ENCODE measurements around the gene HOXB6.

The HOXB6 gene

DNA sequence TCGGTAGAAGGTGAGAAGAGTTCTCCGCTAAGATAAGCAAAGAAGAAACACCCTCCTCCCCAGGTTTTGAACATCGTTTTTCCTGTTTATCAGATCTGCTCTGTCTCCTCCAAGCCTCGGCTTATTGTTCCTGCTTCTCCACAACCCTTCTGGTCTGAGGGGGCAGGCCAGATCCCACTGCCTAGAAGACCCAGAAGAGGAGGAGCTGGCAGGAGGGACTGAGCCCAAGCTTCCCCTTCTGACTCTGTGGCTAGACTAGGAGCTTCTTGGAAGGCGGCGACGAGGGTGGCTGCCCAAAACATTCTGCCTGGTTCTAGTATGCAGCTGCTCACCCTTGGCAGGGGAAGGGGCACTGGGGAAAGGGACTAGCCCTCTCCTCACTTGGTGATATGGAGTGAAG is 6.0 kb downstream of the HOXB6 start:
- no peak overlapping the region for H3K4me3 ChIP-seq (ENCODE audit: low read depth, low read length)
- TF ChIP-seq, protein P1, sequence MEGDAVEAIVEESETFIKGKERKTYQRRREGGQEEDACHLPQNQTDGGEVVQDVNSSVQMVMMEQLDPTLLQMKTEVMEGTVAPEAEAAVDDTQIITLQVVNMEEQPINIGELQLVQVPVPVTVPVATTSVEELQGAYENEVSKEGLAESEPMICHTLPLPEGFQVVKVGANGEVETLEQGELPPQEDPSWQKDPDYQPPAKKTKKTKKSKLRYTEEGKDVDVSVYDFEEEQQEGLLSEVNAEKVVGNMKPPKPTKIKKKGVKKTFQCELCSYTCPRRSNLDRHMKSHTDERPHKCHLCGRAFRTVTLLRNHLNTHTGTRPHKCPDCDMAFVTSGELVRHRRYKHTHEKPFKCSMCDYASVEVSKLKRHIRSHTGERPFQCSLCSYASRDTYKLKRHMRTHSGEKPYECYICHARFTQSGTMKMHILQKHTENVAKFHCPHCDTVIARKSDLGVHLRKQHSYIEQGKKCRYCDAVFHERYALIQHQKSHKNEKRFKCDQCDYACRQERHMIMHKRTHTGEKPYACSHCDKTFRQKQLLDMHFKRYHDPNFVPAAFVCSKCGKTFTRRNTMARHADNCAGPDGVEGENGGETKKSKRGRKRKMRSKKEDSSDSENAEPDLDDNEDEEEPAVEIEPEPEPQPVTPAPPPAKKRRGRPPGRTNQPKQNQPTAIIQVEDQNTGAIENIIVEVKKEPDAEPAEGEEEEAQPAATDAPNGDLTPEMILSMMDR (conservative IDR thresholded peaks at IDR 0.05; ENCODE audit: low read depth, low read length), result no peak
- DNase-seq (ENCODE audit: low read depth), result no peak

DNA sequence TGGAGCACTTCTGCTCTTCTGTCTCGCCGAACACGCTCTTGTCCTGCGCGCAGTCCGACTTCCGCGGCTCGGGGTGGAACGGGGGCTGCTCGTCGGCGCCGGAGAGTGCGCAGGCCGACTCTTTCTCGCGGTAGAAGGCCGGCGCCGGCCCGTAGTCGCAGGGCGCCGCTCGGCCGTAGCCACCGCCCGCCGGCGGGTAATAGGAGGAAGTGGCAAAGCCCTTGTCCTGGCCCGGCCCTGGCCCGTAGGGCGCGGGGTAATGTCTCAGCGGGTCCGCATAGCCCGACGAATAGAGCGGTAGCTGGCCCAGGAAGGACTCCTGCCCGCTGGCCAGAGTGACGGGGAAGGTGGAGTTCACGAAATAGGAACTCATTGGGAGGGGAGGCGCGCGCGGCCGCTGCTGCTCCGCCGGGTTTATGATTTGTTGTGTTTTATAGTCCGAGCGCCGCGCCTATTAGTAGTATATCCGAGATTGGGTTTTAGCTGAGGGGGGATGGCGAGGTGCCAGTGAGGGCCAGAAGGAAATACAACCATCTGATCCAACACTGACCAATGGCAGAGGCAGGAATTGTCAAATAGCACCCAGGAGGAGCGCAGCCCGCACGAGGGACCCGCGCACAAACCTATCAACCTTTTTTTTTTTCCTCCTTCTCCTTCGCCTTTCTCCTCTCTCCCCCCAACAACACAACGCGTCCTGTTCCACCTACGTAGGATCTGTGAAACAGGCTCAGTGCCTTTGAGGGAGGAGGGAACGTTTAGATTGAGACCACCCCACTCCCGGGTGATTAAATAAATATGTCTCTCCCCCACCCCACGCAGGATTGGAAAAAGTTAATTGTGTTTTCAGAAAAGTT is 6.8 kb downstream of the HOXB6 start:
- TF ChIP-seq, protein P1 (conservative IDR thresholded peaks at IDR 0.05; ENCODE audit: low read depth, low read length), result no peak
- no peak for DNase-seq (ENCODE audit: low read depth)
- no peak overlapping the region for H3K4me3 ChIP-seq (ENCODE audit: low read depth, low read length)

DNA sequence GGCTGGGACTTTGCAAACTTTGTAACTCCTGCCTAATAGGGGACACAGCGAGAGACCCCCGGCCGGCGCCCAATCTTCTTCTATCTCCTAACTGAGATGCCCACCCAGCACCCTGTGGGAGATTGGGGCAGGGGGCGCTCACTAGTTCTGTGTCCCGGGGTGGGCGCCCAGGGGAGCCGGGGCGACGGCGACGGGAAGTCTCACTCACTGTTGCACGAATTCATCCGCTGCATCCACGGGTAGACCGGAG is 7.3 kb downstream of the HOXB6 start:
- H3K4me3 ChIP-seq (ENCODE audit: low read depth, low read length), result no peak overlapping the region
- TF ChIP-seq, protein P1 (conservative IDR thresholded peaks at IDR 0.05; ENCODE audit: low read depth, low read length), result no peak
- DNase-seq (ENCODE audit: low read depth), result no peak

DNA sequence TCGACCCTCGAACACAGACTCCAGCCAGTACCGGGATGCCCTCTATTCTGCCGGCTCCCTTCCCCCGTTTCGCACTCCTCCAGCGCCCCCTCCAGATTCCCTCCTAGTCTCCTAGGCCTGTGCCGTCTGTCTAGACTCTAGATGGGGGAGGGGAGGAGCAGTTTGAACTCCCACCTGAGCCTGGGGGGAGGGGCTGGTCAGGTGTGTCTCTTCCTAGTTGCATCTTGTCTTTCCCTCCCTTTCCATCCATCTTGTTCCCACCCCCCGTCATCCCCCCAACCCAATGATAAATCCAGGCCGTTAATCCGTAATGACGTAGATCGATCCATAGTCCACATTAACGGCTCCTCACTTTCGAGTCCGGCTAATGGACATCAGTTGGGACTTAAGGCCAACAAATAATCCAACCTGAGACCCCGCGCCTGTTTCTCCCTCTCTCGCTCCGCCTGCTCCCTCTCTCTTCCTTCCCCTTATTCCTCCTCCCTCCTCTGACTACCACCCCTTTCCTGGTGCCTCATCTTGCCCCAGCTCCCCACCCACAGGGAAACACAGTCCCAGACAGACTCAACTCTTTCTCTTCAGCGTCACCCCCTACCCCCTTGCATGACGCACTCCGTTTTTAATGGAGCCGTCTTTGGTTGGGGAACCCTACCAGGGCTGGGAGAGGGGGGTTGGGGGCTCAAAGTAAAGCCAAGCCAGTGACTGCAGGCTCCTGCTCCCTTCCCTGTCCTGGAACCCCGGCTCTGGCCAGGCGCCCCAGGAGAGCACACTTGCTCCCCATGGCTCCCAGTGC is 7.9 kb downstream of the HOXB6 start:
- TF ChIP-seq, protein P1 (conservative IDR thresholded peaks at IDR 0.05; ENCODE audit: low read depth, low read length), result no peak
- DNase-seq (ENCODE audit: low read depth), result no peak
- no peak overlapping the region for H3K4me3 ChIP-seq (ENCODE audit: low read depth, low read length)

DNA sequence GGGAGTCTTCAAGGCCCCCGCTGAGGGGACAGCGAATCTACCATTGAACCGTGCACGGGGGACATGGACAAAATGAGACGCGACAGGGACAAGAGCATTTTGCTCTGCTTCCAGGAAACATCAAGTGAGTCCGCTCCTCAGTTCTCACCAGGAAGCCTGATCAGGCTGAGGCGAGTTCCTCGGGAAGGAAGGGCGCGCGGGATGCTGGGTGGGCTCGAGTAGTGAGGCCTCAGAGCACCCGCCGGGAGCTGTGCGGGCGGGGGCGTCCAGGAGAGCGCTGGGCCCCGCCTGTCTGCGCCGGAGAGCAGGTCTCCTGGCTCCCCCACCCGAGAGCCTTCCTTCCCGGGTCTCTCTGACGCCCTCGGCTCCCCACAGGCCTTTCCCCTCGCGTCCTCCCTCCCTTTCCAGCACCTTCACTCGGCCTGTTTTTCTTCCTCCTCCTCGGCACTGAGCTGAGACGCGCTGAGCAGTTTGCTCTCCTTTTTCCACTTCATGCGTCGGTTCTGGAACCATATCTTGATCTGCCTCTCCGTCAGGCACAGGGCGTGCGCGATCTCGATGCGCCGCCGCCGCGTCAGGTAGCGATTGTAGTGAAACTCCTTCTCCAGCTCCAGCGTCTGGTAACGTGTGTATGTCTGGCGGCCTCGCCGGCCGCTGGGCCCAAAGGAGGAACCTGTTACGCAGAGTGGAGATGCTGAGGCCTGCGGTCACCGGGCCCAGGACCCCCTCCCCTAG is 8.6 kb downstream of the HOXB6 start:
- TF ChIP-seq, protein P1 (conservative IDR thresholded peaks at IDR 0.05; ENCODE audit: low read depth, low read length), result no peak
- no peak overlapping the region for H3K4me3 ChIP-seq (ENCODE audit: low read depth, low read length)
- DNase-seq (ENCODE audit: low read depth), result no peak

DNA sequence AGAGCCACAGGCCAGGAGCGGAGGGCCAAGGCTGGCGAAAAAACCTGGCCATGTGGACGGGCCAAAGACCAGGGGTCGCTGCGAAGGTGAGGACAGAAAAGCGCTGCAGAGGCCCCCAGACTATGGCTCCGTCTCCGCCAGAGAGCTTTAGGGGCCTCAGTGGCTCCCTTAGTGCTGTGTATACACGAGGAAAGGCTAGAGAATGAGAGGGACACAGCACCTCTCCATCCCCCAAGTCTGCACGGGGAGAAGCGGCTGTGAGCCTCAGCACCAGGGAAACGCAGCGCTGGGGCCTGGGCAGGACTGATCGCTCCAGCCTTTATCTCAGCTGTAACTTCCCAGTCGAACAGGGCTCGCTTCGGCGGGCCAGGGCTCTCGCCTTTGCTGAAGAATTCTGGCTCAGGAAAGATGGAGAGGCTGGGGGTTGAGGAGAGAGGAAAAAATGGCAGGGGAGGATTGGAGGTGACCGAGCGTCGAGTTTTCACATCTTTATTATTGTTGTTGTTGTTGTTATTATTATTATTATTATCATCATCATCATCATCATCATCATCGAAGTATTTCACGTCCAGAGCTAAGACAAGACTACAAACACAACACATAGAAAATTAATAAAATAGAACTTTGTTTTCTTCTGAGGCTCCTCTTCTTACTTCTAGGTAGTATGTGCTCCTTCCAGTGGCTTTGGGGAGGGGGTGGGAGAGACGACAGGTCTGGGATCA is 9.3 kb downstream of the HOXB6 start:
- TF ChIP-seq, protein P1 (conservative IDR thresholded peaks at IDR 0.05; ENCODE audit: low read depth, low read length), result no peak
- DNase-seq (ENCODE audit: low read depth), result no peak
- no peak overlapping the region for H3K4me3 ChIP-seq (ENCODE audit: low read depth, low read length)

Measured in choroid plexus epithelial cell (primary cell).